ENCODE measurements around the gene NR4A3.

Gene NR4A3

DNA sequence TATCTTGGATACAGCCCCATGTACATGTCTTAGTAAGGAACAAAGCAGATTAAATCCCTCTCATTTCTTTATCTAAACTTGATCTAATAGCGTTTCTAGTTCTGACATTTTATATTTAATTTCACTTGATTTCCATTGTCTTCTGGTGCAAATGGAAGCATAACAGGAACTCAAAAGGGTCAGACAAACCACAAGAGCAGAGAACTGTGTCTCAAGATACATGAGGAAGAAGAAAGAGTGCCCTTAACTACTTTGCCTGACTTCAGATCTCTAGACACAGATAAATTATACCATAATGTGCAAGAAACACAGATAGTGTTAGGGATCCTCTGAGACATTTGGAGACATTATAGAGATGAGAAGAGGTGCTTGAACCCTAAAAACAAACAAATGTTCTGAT, 64.1 kb downstream of the NR4A3 start:
- DNase-seq: no peak

DNA sequence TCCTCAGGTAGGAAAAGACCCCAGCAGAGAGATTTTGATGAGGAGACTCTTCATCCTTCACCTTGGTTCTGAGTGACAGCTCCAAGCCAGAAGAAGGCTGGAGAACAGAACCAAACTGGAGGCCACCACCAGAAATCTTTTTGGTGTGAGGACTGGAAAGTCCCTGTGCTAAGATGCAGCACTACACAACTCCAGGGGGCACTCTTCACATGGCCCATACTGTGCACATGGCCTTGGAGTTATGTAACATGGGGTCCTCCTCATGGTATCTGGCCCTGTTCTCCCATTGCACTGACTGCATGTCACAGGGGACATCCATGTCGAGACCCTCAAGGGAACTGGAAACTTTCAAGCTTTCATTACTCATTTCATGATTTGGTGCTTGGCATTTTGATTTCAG, 67.4 kb downstream of the NR4A3 start:
- DNase-seq: no peak

DNA sequence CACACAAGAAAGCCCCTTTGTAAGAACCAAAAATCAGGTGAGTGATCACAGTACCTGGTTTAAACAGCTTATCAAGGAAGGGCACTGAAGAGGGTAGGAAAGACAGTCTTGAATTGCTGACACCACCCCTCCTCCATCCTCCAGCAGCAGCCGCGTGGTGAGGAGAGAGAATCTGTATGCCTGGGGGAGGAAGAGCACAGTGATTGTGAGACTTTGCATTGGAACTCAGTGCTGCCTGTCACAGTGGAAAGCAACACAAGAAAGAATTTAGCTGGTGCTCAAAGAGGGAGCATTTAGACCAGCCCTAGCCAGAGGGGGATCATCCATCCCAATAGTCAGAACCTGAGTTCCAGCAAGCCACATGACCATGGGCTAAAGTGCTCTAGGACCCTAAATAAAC, 73.1 kb downstream of the NR4A3 start:
- no peak for DNase-seq

DNA sequence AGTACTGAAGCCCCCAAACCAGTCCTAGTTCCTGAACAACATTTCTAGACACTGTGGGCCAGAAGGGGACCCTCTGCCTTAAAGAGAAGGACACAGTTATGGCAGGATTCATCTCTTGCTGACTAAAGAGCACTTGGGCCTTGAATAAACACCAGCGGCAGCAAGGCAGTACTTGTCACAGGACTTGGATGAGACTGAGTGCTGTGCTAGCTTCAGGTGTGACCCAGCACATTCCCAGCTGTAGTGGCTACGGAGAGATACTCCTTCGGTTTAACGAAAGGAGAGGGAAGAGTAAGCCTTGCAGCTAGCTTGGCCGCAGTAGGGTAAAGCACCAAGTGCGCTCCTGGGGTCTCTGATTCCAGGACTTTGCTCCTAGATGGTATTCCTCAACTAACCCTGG, 73.8 kb downstream of the NR4A3 start:
- no peak for DNase-seq

DNA sequence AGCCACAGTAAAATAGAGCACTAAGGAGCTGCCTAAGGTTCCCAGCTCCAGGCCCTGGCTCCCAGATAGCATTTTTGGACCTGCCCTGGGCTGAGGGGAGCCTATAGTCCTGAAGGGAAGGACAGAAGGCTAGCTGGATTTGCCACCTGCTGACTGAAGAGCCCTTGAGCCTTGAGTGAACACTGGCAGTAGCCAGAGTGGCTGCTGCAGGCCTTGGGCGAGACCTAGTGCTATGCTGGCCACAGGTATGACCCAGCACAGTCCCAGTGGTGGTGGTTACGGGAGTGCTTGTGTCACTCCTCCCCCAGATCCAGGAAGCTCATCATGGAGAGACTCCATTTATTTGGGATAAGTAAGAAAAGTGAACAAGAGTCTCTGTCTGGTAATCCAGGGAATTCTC, 74.4 kb downstream of the NR4A3 start:
- no peak for DNase-seq

DNA sequence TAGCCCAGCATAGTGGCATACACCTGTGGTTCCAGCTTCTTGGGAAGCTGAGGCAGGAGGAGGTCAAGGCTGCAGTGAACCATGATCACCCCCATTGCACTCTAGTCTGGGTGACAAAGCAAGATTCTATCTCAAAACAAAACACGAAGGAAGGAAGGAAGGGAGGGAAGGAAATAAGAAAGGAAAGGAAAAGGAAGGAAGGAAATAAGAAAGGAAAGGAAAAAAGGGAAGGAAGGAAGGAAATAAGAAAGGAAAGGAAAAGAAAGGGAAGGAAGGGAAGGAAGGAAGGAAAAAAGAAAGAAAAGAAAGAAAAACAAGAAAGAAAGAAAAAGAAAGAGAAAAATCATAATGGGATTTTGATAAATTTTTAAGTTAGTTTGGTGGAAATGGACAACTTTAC, 81.7 kb downstream of the NR4A3 start:
- no peak for DNase-seq

DNA sequence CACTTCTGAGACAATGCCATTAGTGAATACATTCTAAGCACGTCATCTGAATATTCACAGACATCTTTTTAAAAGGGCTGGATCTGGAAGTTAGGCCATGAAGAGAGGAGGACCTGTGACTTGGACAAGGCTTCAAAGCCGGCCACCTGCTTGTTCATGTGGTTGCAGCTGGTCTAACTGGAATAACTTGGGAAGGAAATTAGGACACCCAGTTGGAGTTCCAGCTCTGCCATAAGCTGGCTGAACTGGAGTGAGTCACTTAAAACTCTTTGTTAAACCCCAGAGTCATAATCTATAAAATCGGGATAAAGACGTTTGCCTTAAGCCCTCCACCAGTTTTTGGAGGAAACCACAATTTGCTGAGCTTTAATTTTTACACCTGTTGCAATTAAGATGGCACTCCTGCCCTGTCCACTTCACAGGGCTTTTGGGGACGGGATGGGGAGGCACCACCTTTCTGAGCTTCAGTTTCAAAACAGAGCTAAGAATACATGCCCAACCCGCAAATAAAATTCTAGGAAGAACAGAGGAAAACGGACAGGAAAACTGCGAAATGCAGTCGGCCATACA, 84.2 kb downstream of the NR4A3 start:
- DNase-seq: no peak

DNA sequence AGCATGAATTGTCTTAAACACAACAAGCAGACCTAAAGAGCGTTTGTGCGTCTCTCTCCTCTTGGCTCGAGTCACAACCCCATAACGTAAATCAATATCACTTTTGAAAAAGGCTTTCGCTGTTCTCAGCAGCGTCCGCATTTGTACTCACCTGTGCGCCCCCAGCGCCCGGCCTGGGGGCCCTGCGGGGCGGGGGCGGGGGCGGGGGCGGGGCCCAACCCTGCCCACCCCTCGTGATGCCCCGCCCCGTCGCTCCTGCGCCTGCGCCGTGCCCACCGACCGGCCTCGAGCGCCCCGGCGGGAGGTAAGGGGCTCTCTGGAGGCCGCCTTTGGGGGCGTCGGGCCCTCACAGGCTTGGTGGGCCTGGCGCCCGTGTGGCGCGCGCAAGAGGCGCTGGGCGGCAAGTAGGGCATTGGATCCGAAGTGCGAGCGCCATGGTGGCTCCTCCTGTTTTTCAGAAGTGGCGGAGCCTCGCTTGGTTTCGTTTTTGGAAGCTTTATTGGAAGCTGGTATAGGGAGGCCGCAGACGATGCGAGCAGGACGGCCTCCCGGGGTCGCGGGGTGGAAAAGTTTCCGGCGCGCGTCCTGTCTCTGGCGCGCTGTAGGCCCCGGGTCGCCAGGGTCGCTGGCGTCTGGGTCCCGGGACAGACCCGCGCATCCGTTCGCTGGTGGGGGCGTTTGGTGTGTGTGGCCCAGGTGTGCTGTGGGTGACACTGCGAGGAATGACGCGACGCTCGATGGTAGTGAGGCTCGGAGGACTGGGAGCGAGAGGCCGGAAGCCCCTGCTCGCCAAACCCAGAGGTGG, 84.9 kb downstream of the NR4A3 start, which contains the start of gene STX17:
STX17 (plus strand) TSS at position 252 of the 805 bp plus-strand sequence. CDS start 8,586 bp downstream, outside the sequence.
- peak; percentile 79 to 80 for DNase-seq

DNA sequence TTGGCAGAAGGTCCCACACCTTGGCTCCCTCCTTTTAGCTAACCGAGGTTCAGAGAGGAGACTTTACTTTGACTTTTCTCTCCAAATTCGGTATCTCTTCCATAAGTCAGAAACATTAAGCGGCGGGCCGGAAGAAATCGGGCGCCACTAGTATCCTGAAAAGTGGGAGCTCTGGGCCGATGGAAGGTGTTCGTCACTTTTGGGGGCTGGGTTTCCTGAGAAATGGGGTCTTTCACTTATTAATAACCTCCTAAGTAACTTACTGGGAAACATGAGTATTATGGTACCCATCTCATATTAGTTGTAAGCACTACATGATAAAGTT, 85.5 kb downstream of the NR4A3 start:
- DNase-seq: no peak

DNA sequence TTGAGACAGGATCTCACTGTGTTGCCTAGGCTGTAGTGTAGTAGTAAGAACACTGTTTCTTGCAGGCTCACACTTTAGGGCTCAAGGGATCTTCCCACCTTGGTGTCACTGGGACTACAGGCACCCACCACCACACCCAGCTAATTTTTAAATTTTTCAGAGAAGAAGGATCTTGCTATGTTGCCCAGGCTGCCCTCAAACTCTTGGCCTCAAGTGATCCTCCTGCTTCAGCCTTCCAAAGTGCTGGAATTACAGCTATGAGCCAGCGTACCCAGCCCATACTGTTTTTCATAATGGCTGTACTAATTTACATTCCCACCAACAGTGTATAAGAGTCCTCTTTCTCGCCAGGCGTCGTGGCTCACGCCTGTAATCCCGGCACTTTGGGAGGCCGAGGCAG, 89.9 kb downstream of the NR4A3 start:
- no peak for DNase-seq

All from activated CD4-positive, alpha-beta T cell treated with anti-CD3 and anti-CD28 coated beads, Interleukin-2, amount 50 U/mL, for 48 hours (primary cell).